Left lung (tissue), 10 donors: Measurements from ENCODE around the gene CEP350. TPM values are rescaled to one million over a fixed set of nuclear protein-coding genes. Genes with fewer than 3 reads are reported as not detected.
A peak's percentile ranks its signal among the peaks of the same experiment; 100 is the strongest.

Source experiments
- ATAC-seq: fragments of 200-7000 bp; cut with Tn5 transposase; one replicate; pipeline ENCODE4 v1.9.1; 2020; ENCODE audit warnings: moderate library complexity
- DNase-seq, 4 donors: peaks; one replicate each; pipeline ENCODE4 v3.0.0-alpha.2; 2013 to 2020
- H3K27ac ChIP-seq, 2 donors: fragments of 200-600 bp; sonication (generic) in 1 of 2; one replicate each; pipeline versions ENCODE4 v1.5.0 to v1.8.0; 2020 to 2021
- H3K27me3 ChIP-seq, 2 donors: fragments of 200-600 bp; sonication (generic) in 1 of 2; one replicate each; pipeline versions ENCODE4 v1.5.0 to v1.8.0; 2020 to 2021
- H3K36me3 ChIP-seq, 2 donors: fragments of 200-600 bp; sonication (generic) in 1 of 2; one replicate each; pipeline versions ENCODE4 v1.5.0 to v1.8.0; 2020 to 2021
- H3K4me1 ChIP-seq, 2 donors: fragments of 200-600 bp; one replicate each; pipeline ENCODE4 v1.8.0; 2021
- H3K4me3 ChIP-seq, 2 donors: fragments of 200-600 bp; sonication (generic) in 1 of 2; one replicate each; pipeline versions ENCODE4 v1.5.0 to v1.8.0; 2020 to 2021; ENCODE audit warnings: mild to moderate bottlenecking in 1 of 2
- H3K9me3 ChIP-seq, 2 donors: fragments of 200-600 bp; sonication (generic) in 1 of 2; one replicate each; pipeline versions ENCODE4 v1.5.0 to v1.8.0; 2020 to 2021
- intact Hi-C, 2 donors: fragments of 100-400 bp; cut with DNase I; formaldehyde crosslinking; loops; one replicate each; pipeline versions ENCODE4 v1.11.2 to v1.14.2; 2022
- polyA plus RNA-seq, 6 donors: library from polyadenylated mRNA; unstranded; fragments of 120-200 nt; gene quantifications; one replicate each; pipeline ENCODE4 v1.2.1, GENCODE V29; 2013; ENCODE audit not compliant: insufficient read length in 6 of 6
- total RNA-seq, 2 donors: library from RNA; stranded (reverse); fragmentation: NEBNext Ultra II Directional; extraction: Animal tissue kit (Norgen Biotek cat#: 25700); gene quantifications; one replicate each; pipeline ENCODE4 v1.2.1, GENCODE V29; 2021
- TF ChIP-seq, protein P1 (sequence below), 2 donors: fragments of 200-600 bp; sonication (generic) in 1 of 2; IDR thresholded peaks; one replicate each; pipeline versions ENCODE4 v1.5.0 to v1.8.0; 2021; ENCODE audit warnings: antibody characterized with exemption in 2 of 2
- donor health status: DM: no; HTN: yes; CAD: no.
- donor health status: DM: no; HTN: no; CAD: no.

The CEP350 gene
- total and polyA plus RNA-seq, 8 donors = 26.8 to 53.5 (median 35.9) TPM

DNA sequence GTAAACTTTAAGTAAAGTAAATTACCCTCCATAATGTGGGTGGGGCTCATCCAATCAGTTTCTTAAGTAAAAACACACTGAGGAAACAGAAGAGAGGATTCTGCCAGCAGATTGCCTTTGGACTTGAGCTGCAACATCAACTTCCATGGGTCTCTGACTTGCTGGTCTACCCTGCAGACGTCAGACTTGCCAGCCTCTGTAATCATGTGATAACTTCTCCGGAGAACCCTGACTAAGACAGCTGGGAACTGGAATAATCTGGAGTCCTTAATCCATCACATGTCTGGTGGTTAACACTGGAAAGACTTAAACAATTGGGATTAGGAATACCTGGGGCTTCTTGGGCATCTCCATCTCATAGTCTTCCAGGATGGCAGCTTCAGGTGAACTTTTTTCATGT is 13.2 kb upstream of the CEP350 start:
- no peak overlapping the region for H3K4me3 ChIP-seq
- DNase-seq = no peak
- H3K9me3 ChIP-seq = no peaks in the 10 kb centered on the region
- H3K27ac ChIP-seq = no peak overlapping the region
- TF ChIP-seq, protein P1, sequence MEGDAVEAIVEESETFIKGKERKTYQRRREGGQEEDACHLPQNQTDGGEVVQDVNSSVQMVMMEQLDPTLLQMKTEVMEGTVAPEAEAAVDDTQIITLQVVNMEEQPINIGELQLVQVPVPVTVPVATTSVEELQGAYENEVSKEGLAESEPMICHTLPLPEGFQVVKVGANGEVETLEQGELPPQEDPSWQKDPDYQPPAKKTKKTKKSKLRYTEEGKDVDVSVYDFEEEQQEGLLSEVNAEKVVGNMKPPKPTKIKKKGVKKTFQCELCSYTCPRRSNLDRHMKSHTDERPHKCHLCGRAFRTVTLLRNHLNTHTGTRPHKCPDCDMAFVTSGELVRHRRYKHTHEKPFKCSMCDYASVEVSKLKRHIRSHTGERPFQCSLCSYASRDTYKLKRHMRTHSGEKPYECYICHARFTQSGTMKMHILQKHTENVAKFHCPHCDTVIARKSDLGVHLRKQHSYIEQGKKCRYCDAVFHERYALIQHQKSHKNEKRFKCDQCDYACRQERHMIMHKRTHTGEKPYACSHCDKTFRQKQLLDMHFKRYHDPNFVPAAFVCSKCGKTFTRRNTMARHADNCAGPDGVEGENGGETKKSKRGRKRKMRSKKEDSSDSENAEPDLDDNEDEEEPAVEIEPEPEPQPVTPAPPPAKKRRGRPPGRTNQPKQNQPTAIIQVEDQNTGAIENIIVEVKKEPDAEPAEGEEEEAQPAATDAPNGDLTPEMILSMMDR (IDR thresholded peaks at IDR 0.05) = no peak
- intact Hi-C loops = no loop called here
- H3K36me3 ChIP-seq = no peaks in the 10 kb centered on the region
- no peak for ATAC-seq
- H3K27me3 ChIP-seq = no peaks in the 10 kb centered on the region
- H3K4me1 ChIP-seq = no peaks in the 10 kb centered on the region

DNA sequence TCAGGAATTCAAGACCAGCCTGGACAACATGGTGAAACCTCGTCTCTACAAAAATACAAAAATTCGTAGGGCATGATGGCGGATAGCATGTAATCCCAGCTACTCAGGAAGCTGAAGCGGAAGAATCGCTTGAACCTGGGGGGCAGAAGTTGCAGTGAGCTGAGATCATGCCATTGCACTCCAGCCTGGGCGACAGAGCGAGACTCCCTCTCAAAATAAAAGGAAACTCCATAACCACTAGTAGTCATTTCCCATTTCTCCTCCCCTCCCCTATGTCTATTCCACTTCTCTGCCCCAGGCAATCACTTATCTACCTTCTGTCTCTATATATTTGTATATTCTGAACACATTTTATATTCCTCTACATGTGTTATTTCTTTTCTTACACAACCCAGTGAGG is 4.0 kb upstream of the CEP350 start:
- intact Hi-C loops = no loop called here
- no peak overlapping the region for H3K4me3 ChIP-seq
- no peaks in the 10 kb centered on the region for H3K36me3 ChIP-seq
- TF ChIP-seq, protein P1 (IDR thresholded peaks at IDR 0.05) = no peak
- no peaks in the 10 kb centered on the region for H3K27me3 ChIP-seq
- peaks cover 8 to 28% of the 10 kb centered on the region in 2 donors for H3K4me1 ChIP-seq
- ATAC-seq (no peak), DNase-seq (no peak)
- H3K9me3 ChIP-seq = no peaks in the 10 kb centered on the region
- no peak overlapping the region for H3K27ac ChIP-seq

GRCh38 chr1:179951383-179952144 is 3.0 kb upstream of the CEP350 start:
- no peak for DNase-seq
- Histone ChIP-seq H3K36me3 (no peaks in the 10 kb centered on the region), H3K4me1 (peaks cover 12 to 37% of the 10 kb centered on the region in 2 donors), H3K9me3 (no peaks in the 10 kb centered on the region), H3K27ac (peak overlapping the region in 1 of 2 donors; percentile 98), H3K4me3 (no peak overlapping the region), H3K27me3 (no peaks in the 10 kb centered on the region)
- ATAC-seq = no peak
- TF ChIP-seq, protein P1 (IDR thresholded peaks at IDR 0.05) = no peak
- intact Hi-C loops = no loop called here

GRCh38 chr1:179952186-179952585 is 2.4 kb upstream of the CEP350 start:
- intact Hi-C loops = no loop called here
- H3K4me3 ChIP-seq = no peak overlapping the region
- no peak for ATAC-seq
- H3K9me3 ChIP-seq = no peaks in the 10 kb centered on the region
- H3K27me3 ChIP-seq = no peaks in the 10 kb centered on the region
- DNase-seq = no peak
- peaks cover 16 to 44% of the 10 kb centered on the region in 2 donors for H3K4me1 ChIP-seq
- no peaks in the 10 kb centered on the region for H3K36me3 ChIP-seq
- H3K27ac ChIP-seq = peak overlapping the region in 1 of 2 donors; percentile 98
- TF ChIP-seq, protein P1 (IDR thresholded peaks at IDR 0.05) = no peak

- peaks cover 25 to 53% of the 10 kb centered on the region in 2 donors for H3K4me1 ChIP-seq
- intact Hi-C loops = no loop called here
- TF ChIP-seq, protein P1 (IDR thresholded peaks at IDR 0.05) = no peak
- no peaks in the 10 kb centered on the region for H3K9me3 ChIP-seq
- no peaks in the 10 kb centered on the region for H3K36me3 ChIP-seq
- no peaks in the 10 kb centered on the region for H3K27me3 ChIP-seq
- peak overlapping the region; percentile 99 for H3K4me3 ChIP-seq
- ATAC-seq (peak; percentile 18), DNase-seq (peak in 1 of 4 donors; percentile 46)
- peak overlapping the region; percentile 98 for H3K27ac ChIP-seq
Observed at GRCh38 chr1:179953974-179954492, 577 bp upstream of the CEP350 start.
